Posterior cingulate gyrus (tissue), 11 donors: ENCODE measurements around the gene LSM4.
"Not testable (repeated sequence)": the region's sequence is repeated elsewhere in the genome, so short reads cannot be mapped to it uniquely, and the experiment has no call there.

Source experiments
- DNase-seq, 10 donors: peaks; one replicate each; pipeline versions ENCODE4 v3.0.0 to v3.0.0-alpha.2; 2020 to 2021; ENCODE audit warnings: mixed read lengths in 3 of 10
- intact Hi-C: fragments of 100-400 bp; cut with DNase I; formaldehyde crosslinking; loops from one replicate; pipeline ENCODE4 v1.15.1; 2023

Gene LSM4

DNA sequence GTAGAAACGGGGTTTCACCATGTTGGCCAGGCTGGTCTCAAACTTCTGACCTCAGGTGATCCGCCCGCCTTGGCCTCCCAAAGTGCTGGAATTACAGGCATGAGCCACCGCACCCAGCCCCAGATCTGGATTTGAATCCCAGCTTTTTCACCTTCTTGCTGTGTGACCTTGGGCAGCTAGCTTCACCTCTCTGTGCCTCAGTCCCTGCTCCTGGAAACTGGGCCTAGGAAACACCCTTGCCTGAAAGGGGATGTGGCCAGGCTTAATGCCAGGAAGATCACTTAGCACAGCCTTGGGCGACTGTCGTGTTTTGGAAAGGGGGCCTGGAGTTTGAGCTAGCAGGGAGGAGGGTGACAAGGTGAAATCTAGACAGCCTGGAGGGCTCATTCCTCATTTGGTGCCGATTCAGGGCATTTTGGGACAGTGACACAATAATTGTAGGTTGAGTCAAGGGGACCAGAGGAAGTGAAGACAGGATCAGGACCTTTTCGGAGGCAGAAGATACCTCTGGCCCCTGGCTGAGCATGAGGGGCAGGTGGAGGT, 19.3 kb upstream of the LSM4 start:
- intact Hi-C loops = loop anchor here (5.0 kb wide), 1 partner anchor 70 kb away; no protein-coding TSS in a partner anchor
- no peak for DNase-seq

DNA sequence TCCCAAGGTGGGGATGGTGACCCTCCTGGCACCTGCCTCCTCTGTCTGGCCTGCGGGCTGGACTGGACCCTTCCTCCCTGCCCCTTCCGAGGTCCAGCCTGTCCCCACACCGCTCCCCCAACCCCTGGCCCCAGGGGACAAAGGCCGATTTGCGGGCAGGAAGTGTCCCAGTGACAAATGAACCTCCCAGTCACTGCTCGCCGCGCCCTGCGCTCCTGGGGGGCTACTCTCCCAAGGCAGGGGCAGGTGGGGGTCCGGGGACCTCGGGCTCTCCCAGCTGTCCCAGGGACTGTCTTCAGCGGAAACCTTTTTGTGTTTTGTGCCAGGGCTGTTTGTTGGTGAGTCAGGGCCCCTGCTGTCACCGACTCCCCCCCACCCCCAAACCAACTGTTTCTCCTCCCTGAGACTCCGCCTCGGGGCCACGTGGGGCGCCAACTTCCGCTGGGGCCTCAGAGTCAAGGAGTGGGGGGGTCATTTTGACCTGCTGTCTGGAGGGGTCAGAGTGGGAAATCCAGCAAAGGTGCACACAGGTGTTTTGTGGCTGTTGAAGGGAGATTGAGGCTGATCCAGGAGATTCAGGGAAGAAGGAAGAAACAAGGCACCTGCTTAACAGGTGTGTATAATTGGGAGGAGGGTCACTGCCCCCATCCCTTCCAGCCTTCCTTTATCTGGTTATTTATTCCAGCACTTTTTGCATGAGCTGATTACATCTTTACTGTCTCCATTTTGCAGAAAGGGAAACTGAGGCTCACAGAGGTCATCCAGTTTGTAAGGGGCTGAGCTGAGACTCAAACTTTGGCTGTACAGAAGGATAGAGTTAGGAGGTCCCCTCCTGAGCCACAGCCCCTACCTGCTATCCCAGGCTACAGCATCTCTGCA, 18.4 kb upstream of the LSM4 start:
- intact Hi-C loops = loop anchor here (5.0 kb wide), 1 partner anchor 71 kb away; no protein-coding TSS in a partner anchor
- DNase-seq = peak in 9 of 10 donors; percentile 25 to 91 (median 54)

DNA sequence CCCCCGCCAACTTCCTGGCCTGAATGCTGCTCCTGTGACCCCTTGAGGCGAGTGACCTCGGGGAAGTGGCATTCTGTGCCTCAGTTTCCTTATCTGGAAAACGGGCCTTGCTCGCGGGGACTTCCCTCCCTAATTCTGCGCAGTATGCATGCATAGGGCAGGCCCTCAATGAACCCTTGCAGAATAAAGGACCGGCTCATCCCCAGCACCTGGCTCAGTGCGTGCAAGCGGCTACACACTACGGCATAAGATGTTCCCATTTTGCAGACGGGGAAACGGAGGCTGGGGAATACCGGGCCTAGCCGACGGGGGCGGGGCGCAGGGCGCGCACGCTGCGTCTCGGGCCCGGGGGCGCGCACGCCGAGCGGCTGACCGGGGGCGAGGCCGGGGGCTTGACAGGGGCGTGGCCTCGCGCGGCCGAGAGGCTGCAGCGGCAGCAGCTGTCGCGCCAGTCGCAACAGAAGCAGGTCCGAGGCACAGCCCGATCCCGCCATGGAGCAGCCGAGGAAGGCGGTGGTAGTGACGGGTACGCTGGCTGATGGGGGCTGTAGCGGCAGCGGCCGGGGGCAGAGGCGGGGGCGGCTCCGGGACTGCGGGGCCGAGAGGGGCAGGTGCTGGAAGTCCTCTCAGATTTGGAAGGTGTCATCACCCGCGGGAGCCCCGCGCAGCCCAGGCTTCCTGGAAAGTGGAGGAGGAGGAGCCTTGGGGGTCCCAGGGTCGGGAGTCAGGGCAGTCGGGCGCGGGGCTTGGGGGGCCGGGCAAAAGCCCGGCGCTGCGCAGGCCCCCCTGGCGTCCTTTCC, 17.5 kb upstream of the LSM4 start, which contains the start of gene PGPEP1:
Gene PGPEP1, plus strand, starts transcription at position 409 of the 800 bp plus-strand sequence. Its CDS starts 84 bp downstream, at position 493.
- intact Hi-C loops = loop anchor here (5.0 kb wide), 1 partner anchor 72 kb away; no protein-coding TSS in a partner anchor
- DNase-seq = peak; percentile 61 to 97 (median 78)

DNA sequence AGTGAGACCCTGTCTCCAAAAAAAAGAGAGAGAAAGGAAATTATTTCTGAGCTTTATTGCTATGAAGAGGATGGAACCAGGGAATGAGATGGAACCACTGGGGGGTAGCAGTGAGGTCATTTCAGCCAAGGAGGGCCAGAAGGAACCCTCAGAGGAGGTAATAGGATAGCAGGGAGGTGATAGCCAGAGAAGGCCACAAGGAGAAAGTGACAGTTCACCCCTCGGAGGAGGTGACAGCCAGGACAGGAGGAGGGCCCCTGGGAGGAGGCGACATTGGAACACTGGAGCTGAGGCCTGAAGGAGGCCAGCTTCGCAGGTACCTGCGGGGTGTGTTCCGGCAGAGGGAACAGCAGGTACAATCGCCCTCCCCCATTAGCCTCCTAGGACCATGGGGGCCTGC, 16.8 kb upstream of the LSM4 start:
- DNase-seq = no peak
- intact Hi-C loops = loop anchor here (5.0 kb wide), 1 partner anchor 73 kb away; no protein-coding TSS in a partner anchor

DNA sequence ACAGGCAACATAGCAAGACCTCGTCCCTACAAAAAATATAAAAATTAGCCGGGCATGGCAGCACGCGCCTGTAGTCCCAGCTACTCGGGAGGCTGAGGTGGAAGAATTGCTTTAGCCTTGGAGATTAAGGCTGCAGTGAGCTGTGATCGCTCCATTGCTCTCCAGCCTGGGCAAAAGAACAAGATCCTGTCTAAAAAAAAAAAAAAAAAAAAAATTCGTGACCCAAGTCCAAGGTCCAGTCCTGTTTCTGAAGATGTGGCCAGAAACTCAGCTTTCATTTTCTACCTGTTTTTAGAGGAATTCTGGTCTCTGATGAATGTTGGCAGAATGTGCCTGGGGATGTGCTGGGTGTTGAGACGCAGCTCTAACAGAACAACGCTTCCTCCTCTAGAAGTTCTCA, 15.7 kb upstream of the LSM4 start:
- intact Hi-C loops = no loop called here
- DNase-seq = no peak

DNA sequence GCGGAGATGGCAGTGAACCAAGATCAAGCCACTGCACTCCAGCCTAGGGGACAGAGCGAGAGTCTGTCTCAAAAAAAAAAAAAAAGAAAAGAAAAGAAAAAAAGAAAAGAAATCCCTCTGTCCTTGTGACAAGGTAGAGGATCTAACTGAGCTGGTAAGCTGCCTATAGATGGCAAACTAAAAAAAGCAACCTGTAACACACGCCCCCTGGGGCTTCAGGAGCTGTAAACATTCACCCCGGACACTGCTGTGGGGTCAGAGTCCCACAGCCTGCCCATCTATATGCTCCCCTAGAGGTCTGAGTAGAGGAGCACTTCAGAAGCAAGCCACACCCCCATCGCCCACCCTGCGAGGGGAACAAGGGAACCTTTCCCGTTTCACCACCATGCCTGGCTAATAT, 13.2 kb upstream of the LSM4 start:
- DNase-seq = no peak
- intact Hi-C loops = no loop called here

DNA sequence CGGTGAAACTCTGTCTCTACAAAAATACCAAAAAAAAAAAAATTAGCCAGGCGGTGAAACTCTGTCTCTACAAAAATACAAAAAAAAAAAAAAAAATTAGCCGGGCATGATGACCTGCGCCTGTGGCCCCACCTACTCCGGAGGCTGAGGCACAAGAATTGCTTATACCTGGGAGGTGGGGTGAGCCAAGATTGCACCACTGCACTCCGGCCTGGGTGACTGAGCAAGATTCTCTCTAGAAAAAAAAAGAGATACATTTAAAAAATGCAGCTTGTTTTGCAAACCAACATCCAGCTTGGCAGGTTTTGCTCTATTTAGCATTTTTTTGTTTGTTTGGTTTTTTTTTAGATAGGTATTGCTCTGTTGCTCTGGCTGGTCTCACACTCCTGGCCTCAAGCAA, 10.8 kb upstream of the LSM4 start:
- intact Hi-C loops = no loop called here
- DNase-seq = no peak

DNA sequence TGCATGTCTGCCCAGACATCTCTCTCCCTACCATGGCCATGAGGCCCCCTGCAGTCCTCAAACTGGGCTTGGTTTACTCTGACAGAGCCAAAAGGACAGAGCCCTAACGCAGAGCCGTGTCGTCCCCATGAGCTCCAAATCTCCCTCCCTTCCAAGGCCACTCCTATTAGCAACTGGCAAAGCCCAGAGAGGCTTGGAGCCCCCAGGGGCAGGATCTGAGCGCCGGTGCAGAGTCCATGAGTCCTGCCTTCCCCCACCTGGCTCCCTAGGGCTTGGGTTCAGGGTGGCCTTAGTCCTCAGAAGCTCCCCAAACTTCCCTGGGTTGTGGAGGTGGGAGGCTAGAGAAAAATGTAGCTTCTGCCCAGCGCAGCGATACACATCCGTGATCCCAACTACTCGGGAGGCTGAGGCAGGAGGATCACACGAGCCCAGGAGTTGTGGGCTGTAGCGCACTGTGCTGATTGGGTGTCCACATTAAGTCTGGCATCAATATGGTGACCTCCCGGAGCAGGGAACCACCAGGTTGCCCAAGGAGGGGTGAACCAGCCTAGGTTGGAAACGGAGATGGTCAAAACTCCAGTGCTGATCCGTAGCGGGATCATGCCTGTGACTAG, 10.1 kb upstream of the LSM4 start:
- intact Hi-C loops = no loop called here
- no peak for DNase-seq

DNA sequence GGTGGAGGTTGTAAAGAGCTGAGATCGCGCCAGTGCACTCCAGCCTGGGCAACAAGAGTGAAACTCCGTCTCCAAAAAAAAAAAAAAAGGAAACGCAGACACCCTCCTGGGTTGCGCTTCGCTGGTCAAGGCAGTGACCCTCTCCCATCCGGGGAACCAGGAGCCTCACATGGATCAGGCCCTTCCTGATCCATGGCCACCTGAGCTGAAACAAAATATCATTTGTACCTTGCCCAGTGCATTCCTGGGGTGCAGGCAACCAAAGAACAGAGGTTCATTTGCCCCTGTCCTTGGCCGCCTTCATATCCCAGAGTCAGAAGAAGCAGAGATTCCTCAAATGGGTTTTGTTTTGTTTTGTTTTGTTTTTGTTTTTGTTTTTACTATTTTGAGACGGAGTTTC, 8.0 kb upstream of the LSM4 start:
- intact Hi-C loops = no loop called here
- DNase-seq = no peak

DNA sequence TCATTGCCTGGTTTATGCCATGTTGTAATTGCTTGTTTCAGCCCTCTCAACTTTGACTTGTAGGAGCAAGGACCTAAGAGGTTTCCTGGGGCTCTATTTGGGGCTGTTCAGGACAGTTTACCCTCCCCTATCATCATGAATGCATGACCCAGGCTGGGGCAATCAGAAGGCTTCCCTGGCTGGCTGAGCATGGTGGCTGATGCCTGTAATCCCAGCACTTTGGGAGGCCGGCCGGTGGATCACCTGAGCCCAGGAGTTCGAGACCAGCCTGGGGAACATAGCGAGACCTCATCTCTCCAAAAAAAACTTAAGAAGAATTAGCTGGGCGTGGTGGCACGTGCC, 6.1 kb upstream of the LSM4 start:
- DNase-seq = no peak

DNA sequence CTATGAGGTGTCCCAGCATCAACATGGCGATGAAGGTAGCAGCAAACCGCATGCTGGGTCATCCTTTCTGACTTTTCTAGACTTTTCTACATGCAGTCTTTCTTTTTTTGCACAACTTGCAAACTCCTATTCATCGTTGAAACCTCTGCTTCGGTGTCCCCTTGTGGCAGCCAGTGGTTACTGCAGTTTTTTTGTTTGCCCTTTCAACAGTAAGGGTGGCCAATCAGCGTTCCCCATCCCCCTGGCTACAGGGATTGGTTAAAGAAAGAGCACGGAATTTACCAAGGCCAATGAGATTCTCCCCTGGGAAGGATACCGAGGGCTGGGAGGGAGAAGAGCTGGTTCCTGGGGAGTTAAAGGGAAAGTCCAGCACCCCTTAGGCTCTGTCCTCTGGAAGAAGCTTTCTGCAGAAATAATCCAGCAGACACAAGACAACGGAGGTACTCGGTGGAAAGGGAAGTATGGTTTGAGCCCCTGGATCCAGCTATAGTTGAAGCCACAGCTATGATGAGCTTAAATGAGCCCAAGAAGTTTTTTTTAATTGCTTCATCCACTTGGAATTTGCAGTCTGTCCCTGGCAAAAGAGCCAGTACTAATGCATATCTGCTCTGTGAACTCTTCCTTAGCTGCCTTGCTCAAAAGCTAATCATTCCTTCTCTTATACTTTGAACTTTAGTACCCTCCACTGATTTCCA, 5.6 kb upstream of the LSM4 start:
- DNase-seq = peak; percentile 83 to 98 (median 92)
- intact Hi-C loops = loop anchor here (1.0 to 5.0 kb wide), 3 partner anchors 49 to 136 kb away; partner anchors contain the start of gene MPV17L2

More for the DNA sequence above, 6.1 kb upstream of the LSM4 start:
- intact Hi-C loops = loop anchor here (5.0 kb wide), 2 partner anchors 122 to 137 kb away; partner anchors contain the start of gene MPV17L2

DNA sequence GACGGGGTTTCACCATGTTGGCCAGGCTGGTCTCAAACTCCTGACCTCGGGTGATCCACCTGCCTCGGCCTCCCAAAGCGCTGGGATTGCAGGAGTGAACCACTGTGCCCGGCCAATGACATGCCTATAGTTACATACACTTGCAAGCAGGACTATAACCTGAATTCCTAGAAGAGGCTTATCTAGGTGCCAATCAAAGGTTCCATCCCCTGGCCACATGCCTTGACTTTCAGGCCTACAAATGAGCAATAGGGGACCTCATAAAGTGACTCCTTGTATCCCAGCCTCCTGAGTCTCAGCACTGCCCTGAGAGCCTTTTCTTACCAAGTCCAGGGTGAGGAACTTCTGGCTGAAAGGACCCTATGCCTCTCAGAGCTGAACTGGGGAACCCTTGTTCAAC, 3.9 kb upstream of the LSM4 start:
- intact Hi-C loops = loop anchor here (5.0 kb wide), 2 partner anchors 119 to 134 kb away; partner anchors contain the start of gene MPV17L2
- DNase-seq = no peak

DNA sequence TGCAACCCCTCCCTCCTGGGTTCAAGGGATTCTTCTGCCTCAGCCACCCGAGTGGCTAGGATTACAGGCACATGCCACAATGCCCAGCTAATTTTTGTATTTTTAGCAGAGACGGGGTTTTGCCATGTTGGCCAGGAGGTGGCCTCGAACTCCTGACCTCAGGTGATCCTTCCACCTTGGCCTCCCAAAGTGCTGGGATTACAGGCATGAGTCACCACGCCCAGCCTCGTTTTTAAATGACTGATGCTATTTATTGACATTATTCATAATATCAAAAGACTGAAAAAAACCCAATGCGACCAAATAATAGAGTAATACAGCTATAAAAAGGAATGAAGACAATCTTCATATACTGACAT, 1.5 kb upstream of the LSM4 start:
- DNase-seq, intact Hi-C loops: not testable (repeated sequence)

DNA sequence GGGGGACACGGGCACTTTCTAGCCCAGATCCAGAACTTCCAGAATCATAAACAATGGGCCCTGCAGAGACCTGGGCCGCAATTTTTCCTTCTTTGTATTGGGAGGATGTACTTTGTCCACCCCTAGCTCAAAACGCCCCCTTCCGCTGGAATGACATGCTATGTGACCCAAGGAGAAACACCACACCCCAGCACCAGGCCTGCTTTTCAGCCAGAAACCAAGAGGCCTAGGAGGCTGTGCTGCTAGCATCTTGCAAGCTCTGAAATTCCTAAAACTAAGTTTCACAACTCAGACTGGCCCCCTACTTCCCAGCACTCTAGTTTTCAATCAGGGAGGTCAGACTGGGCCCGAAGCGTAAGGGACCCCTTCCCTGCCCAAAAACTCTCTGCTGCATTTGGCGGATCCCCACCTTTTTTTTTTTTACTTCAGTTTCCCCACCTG, 538 bp downstream of the LSM4 start:
- intact Hi-C loops = loop anchor here (2.0 kb wide), 1 partner anchor 42 kb away; the partner anchor contains the start of gene JUND
- DNase-seq = no peak

DNA sequence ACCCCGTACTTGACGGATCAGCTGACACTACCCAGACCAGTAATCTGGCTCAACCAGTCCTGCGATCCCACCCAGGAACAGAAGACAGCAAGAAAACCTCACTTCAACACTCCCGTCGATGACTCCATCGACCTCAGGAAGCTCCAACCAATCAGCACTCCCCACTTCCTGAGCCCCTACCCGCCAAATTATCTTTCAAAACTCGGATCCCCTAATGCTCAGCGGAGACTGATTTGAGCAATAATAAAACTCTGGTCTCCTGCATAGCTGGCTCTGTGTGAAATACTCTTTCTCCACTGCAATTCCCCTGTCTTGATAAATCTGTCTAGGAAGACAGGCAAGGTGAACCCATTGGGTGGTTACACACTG, 1.2 kb downstream of the LSM4 start:
- intact Hi-C loops = loop anchor here (2.0 kb wide), 1 partner anchor 41 kb away; the partner anchor contains the start of gene JUND
- no peak for DNase-seq

DNA sequence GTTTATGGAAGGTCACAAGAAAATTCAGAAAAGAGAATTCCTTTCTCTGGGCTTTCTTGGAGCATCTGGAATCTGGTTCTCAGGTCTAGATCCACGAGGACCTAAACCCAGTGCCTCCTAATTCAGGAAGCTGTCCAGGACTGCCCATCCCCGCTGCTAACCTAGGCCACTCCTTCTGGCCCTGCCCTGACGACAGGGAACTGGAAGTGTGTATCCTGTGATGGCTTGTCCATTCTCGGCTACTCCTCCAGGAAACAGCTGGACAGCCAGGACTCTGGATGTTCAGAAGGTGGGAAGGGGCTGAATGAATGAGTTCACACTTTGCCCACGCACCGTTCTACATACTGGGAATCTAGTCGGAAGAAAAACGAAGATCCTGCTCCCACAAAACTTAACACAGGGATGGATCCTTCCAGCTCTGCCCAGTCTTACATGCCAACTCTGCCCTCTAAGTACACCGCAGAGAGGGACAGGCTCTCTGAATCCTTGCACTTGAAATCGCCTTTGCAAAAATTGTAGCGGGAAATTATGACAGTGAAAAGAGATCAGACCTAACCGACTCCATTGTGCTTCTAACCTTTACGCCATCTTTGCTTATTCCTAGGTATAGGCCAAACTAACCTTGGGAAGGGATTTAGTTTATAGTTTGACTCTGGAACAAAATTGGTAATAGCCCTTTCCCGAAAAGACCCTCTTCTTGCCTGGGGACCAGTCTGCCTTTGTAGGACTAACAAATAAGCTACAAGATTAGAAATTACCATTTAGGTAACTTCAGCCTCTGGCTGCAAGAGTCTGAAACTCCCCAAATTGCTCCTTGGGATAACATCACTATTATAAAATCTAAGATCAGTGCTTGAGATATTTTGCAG, 1.8 kb downstream of the LSM4 start:
- DNase-seq = no peak
- intact Hi-C loops = no loop called here

DNA sequence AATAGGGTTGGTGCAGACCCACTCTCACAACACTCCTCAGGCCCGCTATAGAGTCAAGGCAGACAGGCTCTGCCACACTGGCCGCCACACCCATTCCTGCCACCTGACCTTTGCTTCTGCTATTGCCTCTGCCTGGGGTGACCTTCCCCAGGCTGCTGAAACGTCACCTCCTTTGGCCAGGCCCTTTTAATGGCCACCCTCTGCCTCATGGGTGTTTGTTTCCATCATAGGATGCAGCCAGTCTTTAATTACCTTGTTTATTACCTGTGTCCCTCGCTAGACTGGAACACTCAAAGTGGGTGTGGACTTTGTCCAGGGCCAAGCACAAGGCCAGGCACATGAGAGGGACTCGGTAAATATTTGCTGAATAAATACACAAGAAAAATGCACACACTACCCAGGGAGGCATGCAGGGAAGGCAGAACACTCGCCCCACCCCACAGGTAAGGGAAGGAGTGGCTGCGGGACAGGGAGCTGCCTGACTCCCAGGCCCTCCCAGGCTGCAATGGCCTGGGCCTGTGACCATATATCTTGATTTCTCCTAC, 3.2 kb downstream of the LSM4 start:
- intact Hi-C loops = no loop called here
- DNase-seq = no peak
